ENCODE results near the gene WNT2.

WNT2 gene

GRCh38 chr7:117296066-117296465, 26.8 kb downstream of the WNT2 start:
- H3K9me3 ChIP-seq (ENCODE audit: control insufficient read depth, low read length) = no peaks in the 10 kb centered on the region
- no peak overlapping the region for H3K4me3 ChIP-seq (ENCODE audit: low read length)
- no peaks in the 10 kb centered on the region for H3K36me3 ChIP-seq (ENCODE audit: control insufficient read depth, insufficient read depth, low read length)
- H3K4me1 ChIP-seq (ENCODE audit: control insufficient read depth, insufficient read depth, low read length) = no peaks in the 10 kb centered on the region
- H3K9ac ChIP-seq (ENCODE audit: low read length) = no peak overlapping the region
- H3K27me3 ChIP-seq (ENCODE audit: control insufficient read depth, insufficient read depth, low read length) = no peaks in the 10 kb centered on the region

DNA sequence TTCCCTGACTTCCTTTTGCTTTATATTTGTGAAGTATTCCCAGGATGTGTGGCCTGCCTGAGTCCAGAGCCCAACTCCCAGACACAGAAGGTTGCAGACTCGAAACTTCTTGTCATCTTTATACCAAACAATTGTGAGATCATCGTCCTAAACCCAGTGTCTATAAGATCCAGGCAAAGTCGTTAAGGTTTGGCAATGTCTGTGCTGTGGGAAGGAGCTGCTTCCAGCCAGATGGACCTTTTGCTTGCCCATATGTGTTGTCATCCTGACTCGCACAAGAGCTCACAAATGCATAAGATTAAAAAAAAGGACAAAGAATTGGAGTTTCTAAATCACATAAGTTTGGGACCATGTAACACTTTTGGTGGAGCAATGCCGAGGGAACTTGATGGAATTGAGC, 37.0 kb downstream of the WNT2 start:
- Histone ChIP-seq H3K36me3 (ENCODE audit: control insufficient read depth, insufficient read depth, low read length) (no peaks in the 10 kb centered on the region), H3K9ac (ENCODE audit: low read length) (no peak overlapping the region), H3K9me3 (ENCODE audit: control insufficient read depth, low read length) (no peaks in the 10 kb centered on the region), H3K27me3 (ENCODE audit: control insufficient read depth, insufficient read depth, low read length) (no peaks in the 10 kb centered on the region), H3K4me3 (ENCODE audit: low read length) (no peak overlapping the region), H3K4me1 (ENCODE audit: control insufficient read depth, insufficient read depth, low read length) (no peaks in the 10 kb centered on the region)

DNA sequence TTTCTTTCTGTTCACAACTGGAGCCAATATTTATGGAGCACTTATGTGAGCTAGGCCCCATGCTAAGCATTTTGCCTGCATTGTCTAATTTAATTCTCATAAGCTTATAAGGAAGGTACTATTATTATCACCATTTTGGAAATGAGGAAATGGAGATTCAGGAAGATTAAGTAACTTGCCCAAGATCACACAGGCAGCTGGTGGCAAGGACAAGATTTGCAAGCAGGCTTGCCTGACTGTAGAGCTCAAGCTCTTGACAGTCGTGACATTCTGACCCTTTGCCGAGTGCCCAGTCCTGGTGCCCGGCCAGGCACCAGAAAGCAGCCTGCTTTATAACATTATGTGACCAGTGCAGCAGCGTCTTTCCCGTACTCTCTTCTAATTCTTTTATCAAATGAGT, 38.2 kb downstream of the WNT2 start:
- Histone ChIP-seq H3K4me1 (ENCODE audit: control insufficient read depth, insufficient read depth, low read length) (no peaks in the 10 kb centered on the region), H3K4me3 (ENCODE audit: low read length) (no peak overlapping the region), H3K9ac (ENCODE audit: low read length) (no peak overlapping the region), H3K27me3 (ENCODE audit: control insufficient read depth, insufficient read depth, low read length) (no peaks in the 10 kb centered on the region), H3K9me3 (ENCODE audit: control insufficient read depth, low read length) (no peaks in the 10 kb centered on the region), H3K36me3 (ENCODE audit: control insufficient read depth, insufficient read depth, low read length) (no peaks in the 10 kb centered on the region)

DNA sequence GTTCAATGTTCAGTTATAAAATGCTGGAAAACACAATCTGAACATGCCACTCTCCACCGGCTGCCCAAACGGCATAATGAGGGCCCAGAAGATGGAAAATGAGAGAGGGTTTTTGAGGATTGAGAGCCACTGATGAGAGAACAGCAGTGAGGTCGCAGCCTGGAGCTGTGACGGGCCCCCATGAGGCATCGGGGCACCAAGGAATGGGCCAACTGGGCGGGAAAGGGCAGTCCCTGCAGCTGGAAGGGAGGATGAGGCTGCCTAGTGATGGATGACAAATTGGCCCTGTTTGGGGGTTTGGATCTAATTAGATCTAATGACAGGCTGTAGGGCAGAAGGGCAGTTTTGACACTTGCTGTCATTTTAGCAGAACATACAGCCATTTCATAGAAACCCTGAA, 39.1 kb downstream of the WNT2 start:
- Histone ChIP-seq H3K27me3 (ENCODE audit: control insufficient read depth, insufficient read depth, low read length) (no peaks in the 10 kb centered on the region), H3K4me1 (ENCODE audit: control insufficient read depth, insufficient read depth, low read length) (no peaks in the 10 kb centered on the region), H3K9ac (ENCODE audit: low read length) (no peak overlapping the region)

GRCh38 chr7:117283371-117283770, 39.5 kb downstream of the WNT2 start:
- Histone ChIP-seq H3K27me3 (ENCODE audit: control insufficient read depth, insufficient read depth, low read length) (no peaks in the 10 kb centered on the region), H3K36me3 (ENCODE audit: control insufficient read depth, insufficient read depth, low read length) (no peaks in the 10 kb centered on the region), H3K4me3 (ENCODE audit: low read length) (no peak overlapping the region), H3K9ac (ENCODE audit: low read length) (no peak overlapping the region), H3K9me3 (ENCODE audit: control insufficient read depth, low read length) (no peaks in the 10 kb centered on the region), H3K4me1 (ENCODE audit: control insufficient read depth, insufficient read depth, low read length) (no peaks in the 10 kb centered on the region)

More for the DNA sequence above, 39.1 kb downstream of the WNT2 start:
- Histone ChIP-seq H3K9me3 (ENCODE audit: control insufficient read depth, low read length) (no peaks in the 10 kb centered on the region), H3K36me3 (ENCODE audit: control insufficient read depth, insufficient read depth, low read length) (no peaks in the 10 kb centered on the region), H3K4me3 (ENCODE audit: low read length) (no peak overlapping the region)

- Histone ChIP-seq H3K36me3 (ENCODE audit: control insufficient read depth, insufficient read depth, low read length) (no peaks in the 10 kb centered on the region), H3K4me3 (ENCODE audit: low read length) (no peak overlapping the region), H3K9ac (ENCODE audit: low read length) (no peak overlapping the region), H3K4me1 (ENCODE audit: control insufficient read depth, insufficient read depth, low read length) (no peaks in the 10 kb centered on the region), H3K9me3 (ENCODE audit: control insufficient read depth, low read length) (no peaks in the 10 kb centered on the region), H3K27me3 (ENCODE audit: control insufficient read depth, insufficient read depth, low read length) (no peaks in the 10 kb centered on the region)
These were observed 40.5 kb downstream of the WNT2 start for GRCh38 chr7:117282239-117282812.

- no peaks in the 10 kb centered on the region for H3K36me3 ChIP-seq (ENCODE audit: control insufficient read depth, insufficient read depth, low read length)
- no peaks in the 10 kb centered on the region for H3K4me1 ChIP-seq (ENCODE audit: control insufficient read depth, insufficient read depth, low read length)
These were observed 41.3 kb downstream of the WNT2 start for GRCh38 chr7:117281562-117281961.

GRCh38 chr7:117279931-117280557, 42.8 kb downstream of the WNT2 start:
- no peak overlapping the region for H3K9ac ChIP-seq (ENCODE audit: low read length)
- no peaks in the 10 kb centered on the region for H3K36me3 ChIP-seq (ENCODE audit: control insufficient read depth, insufficient read depth, low read length)
- no peak overlapping the region for H3K4me3 ChIP-seq (ENCODE audit: low read length)
- H3K4me1 ChIP-seq (ENCODE audit: control insufficient read depth, insufficient read depth, low read length) = no peaks in the 10 kb centered on the region
- H3K27me3 ChIP-seq (ENCODE audit: control insufficient read depth, insufficient read depth, low read length) = no peaks in the 10 kb centered on the region
- H3K9me3 ChIP-seq (ENCODE audit: control insufficient read depth, low read length) = no peaks in the 10 kb centered on the region

More at GRCh38 chr7:117281562-117281961, 41.3 kb downstream of the WNT2 start:
- H3K9ac ChIP-seq (ENCODE audit: low read length) = no peak overlapping the region
- no peak overlapping the region for H3K4me3 ChIP-seq (ENCODE audit: low read length)
- no peaks in the 10 kb centered on the region for H3K9me3 ChIP-seq (ENCODE audit: control insufficient read depth, low read length)
- no peaks in the 10 kb centered on the region for H3K27me3 ChIP-seq (ENCODE audit: control insufficient read depth, insufficient read depth, low read length)

DNA sequence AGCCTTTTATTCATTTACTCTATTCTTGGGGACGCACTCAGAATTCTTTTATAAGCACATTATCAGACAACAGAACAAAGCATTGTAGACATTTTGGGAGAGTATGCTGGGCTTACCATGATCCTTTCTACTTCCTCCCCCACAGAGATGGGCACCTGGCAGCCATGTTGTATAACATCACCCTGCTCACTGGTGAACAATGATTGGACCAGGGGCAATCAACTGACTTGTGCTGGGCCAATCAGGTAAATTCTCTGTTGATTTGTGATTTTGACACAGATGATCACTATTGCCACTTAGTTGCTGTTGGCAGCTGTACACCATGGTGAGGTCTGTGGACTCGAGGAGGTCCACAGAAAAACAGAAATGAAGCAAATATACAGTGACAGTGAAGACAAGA, 43.7 kb downstream of the WNT2 start:
- Histone ChIP-seq H3K27me3 (ENCODE audit: control insufficient read depth, insufficient read depth, low read length) (no peaks in the 10 kb centered on the region), H3K9me3 (ENCODE audit: control insufficient read depth, low read length) (no peaks in the 10 kb centered on the region), H3K4me3 (ENCODE audit: low read length) (no peak overlapping the region), H3K4me1 (ENCODE audit: control insufficient read depth, insufficient read depth, low read length) (no peaks in the 10 kb centered on the region), H3K9ac (ENCODE audit: low read length) (no peak overlapping the region), H3K36me3 (ENCODE audit: control insufficient read depth, insufficient read depth, low read length) (no peaks in the 10 kb centered on the region)

DNA sequence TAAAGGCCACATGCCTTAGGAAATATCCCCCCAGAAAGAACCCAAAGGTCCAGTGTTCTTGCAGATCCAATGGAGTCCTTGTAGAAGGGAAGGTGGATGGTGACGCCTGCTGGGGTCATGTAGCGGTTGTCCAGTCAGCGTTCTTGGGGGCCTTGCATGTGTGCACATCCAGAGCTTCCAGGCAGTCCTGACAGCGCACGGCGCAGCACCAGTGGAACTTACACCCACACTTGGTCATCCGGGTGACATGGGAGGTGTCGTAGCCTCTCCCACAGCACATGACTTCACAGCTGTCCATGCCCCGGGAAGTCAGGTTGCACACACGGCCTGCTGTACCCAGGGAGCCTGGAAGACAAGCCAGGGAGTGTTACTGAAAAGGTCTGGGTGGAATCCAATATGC, 44.8 kb downstream of the WNT2 start:
- Histone ChIP-seq H3K9me3 (ENCODE audit: control insufficient read depth, low read length) (no peaks in the 10 kb centered on the region), H3K4me3 (ENCODE audit: low read length) (no peak overlapping the region), H3K36me3 (ENCODE audit: control insufficient read depth, insufficient read depth, low read length) (no peaks in the 10 kb centered on the region), H3K9ac (ENCODE audit: low read length) (no peak overlapping the region), H3K27me3 (ENCODE audit: control insufficient read depth, insufficient read depth, low read length) (no peaks in the 10 kb centered on the region), H3K4me1 (ENCODE audit: control insufficient read depth, insufficient read depth, low read length) (no peaks in the 10 kb centered on the region)

- Histone ChIP-seq H3K4me3 (ENCODE audit: low read length) (no peak overlapping the region), H3K27me3 (ENCODE audit: control insufficient read depth, insufficient read depth, low read length) (no peaks in the 10 kb centered on the region), H3K36me3 (ENCODE audit: control insufficient read depth, insufficient read depth, low read length) (no peaks in the 10 kb centered on the region), H3K9me3 (ENCODE audit: control insufficient read depth, low read length) (no peaks in the 10 kb centered on the region), H3K9ac (ENCODE audit: low read length) (no peak overlapping the region), H3K4me1 (ENCODE audit: control insufficient read depth, insufficient read depth, low read length) (no peaks in the 10 kb centered on the region)
These were observed 45.3 kb downstream of the WNT2 start for GRCh38 chr7:117277576-117277975.

GRCh38 chr7:117274951-117275350, 47.9 kb downstream of the WNT2 start:
- no peak overlapping the region for H3K9ac ChIP-seq (ENCODE audit: low read length)
- no peaks in the 10 kb centered on the region for H3K27me3 ChIP-seq (ENCODE audit: control insufficient read depth, insufficient read depth, low read length)
- no peaks in the 10 kb centered on the region for H3K36me3 ChIP-seq (ENCODE audit: control insufficient read depth, insufficient read depth, low read length)
- H3K4me1 ChIP-seq (ENCODE audit: control insufficient read depth, insufficient read depth, low read length) = no peaks in the 10 kb centered on the region
- H3K4me3 ChIP-seq (ENCODE audit: low read length) = no peak overlapping the region
- no peaks in the 10 kb centered on the region for H3K9me3 ChIP-seq (ENCODE audit: control insufficient read depth, low read length)

DNA sequence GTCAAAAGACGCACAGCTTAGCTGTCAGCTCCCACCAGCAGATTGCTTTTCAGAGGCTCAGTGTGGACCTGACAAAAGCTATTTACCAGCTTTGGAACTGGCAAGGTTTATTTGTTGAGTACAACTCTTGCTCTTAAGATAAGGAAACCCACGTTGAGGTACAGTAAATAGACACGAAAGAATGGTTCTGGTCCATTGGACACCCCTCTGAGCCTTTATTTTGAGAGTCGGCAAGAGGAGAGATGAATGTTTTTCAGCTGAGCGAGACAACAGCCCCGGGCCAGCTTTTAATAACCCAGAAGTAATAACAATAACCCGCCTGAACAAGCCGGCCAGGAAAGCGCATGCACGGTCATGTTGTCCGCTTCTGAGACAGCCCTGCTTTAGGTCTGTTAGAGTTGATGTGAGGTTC, 49.0 kb downstream of the WNT2 start:
- Histone ChIP-seq H3K4me1 (ENCODE audit: control insufficient read depth, insufficient read depth, low read length) (no peaks in the 10 kb centered on the region), H3K27me3 (ENCODE audit: control insufficient read depth, insufficient read depth, low read length) (no peaks in the 10 kb centered on the region), H3K9ac (ENCODE audit: low read length) (no peak overlapping the region), H3K36me3 (ENCODE audit: control insufficient read depth, insufficient read depth, low read length) (no peaks in the 10 kb centered on the region), H3K4me3 (ENCODE audit: low read length) (no peak overlapping the region), H3K9me3 (ENCODE audit: control insufficient read depth, low read length) (no peaks in the 10 kb centered on the region)

Data from mucosa of stomach (tissue), 1 donor.